SJSA1 (cell line): ENCODE data around the gene ZDHHC11. TPM values are rescaled to one million over a fixed set of nuclear protein-coding genes. Genes with fewer than 3 reads are reported as not detected.
"Not testable (repeated sequence)": the region's sequence is repeated elsewhere in the genome, so short reads cannot be mapped to it uniquely, and the experiment has no call there.

Source experiments
- DNase-seq, 2 experiments: peaks; one replicate each; pipeline ENCODE4 v3.0.0-alpha.2; 2015 to 2020; ENCODE audit warnings: low spot score in 2 of 2, low read depth in 1 of 2
- H3K27ac ChIP-seq: fragments of 250-450 bp; sonication (Bioruptor Pico); 2 replicates; pipeline ENCODE4 v1.5.1; 2020; ENCODE audit warnings: mild to moderate bottlenecking, moderate library complexity
- H3K27me3 ChIP-seq: fragments of 250-450 bp; sonication (Bioruptor Pico); replicated peaks from 2 replicates; pipeline ENCODE4 v1.5.1; 2020; ENCODE audit warnings: mild to moderate bottlenecking, moderate library complexity
- H3K36me3 ChIP-seq: fragments of 250-450 bp; sonication (Bioruptor Pico); 2 replicates; pipeline ENCODE4 v1.5.1; 2020; ENCODE audit warnings: mild to moderate bottlenecking
- H3K4me1 ChIP-seq: fragments of 250-450 bp; sonication (Bioruptor Pico); replicated peaks from 2 replicates; pipeline ENCODE4 v1.6.1; 2021; ENCODE audit warnings: mild to moderate bottlenecking
- H3K4me3 ChIP-seq: fragments of 250-450 bp; sonication (Bioruptor Pico); 2 replicates; pipeline ENCODE4 v1.5.1; 2020; ENCODE audit warnings: mild to moderate bottlenecking
- H3K9me3 ChIP-seq: fragments of 250-450 bp; sonication (Bioruptor Pico); replicated peaks from 2 replicates; pipeline ENCODE4 v1.5.1; 2020; ENCODE audit warnings: mild to moderate bottlenecking
- total RNA-seq: library from RNA; depleted of rRNA; stranded (reverse); fragments of >200 nt; shearing (Covaris generic); gene quantifications from 2 replicates; pipeline ENCODE4 v1.2.3, GENCODE V29; 2014; rRNA removed

Gene ZDHHC11
- total RNA-seq, 1 experiment from 2014 or later = 0.05 TPM

DNA sequence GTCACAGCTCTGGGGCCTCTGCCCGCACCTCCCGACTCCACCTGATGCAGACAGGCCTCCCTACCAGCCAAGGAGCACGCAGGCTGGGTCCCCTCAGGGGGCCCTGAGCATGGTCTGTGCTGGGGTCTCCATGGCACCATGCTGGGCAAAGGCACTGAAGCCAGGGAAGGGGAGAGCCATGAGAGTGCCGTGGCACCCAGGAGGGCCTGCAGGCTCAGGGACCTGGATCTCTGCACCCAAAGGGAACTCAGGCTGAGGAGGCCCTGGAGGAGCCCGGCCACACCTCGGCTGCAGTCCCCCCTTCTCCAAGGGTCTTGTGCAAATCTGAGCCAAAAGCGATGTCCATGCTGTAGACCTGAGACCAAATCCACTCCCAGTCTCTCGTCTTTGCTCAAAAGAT is 98.8 kb downstream of the ZDHHC11 start:
- H3K4me1 ChIP-seq, H3K36me3 ChIP-seq, H3K4me3 ChIP-seq, H3K27ac ChIP-seq, H3K9me3 ChIP-seq: not testable (repeated sequence)
- peak in 1 of 2 experiments; percentile 42 for DNase-seq
- peaks cover 17% of the 10 kb centered on the region for H3K27me3 ChIP-seq

DNA sequence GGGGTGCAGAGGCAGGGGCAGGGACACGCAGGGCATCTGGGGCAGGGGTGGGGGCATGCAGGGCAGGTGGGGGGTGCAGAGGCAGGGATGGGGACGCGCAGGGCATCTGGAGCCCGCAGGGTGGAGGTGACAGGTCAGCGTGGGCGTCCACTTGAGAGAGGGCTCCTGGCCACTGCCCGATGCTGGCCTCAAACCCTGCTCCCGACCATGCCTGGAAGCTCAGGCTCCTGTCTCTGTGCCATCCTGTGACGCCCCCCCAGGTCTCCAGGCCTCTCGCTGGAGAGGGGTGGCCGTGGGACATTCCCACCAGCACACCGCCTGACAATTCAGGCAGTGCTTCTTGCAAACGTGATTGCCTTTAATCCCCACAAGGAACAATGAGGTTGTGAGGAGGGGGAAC is 99.3 kb downstream of the ZDHHC11 start:
- H3K9me3 ChIP-seq = no peaks in the 10 kb centered on the region
- H3K4me1 ChIP-seq = no peaks in the 10 kb centered on the region
- H3K4me3 ChIP-seq = no peak overlapping the region
- no peaks in the 10 kb centered on the region for H3K36me3 ChIP-seq
- H3K27me3 ChIP-seq = peaks cover 16% of the 10 kb centered on the region
- H3K27ac ChIP-seq = no peak overlapping the region
- peak in 1 of 2 experiments; percentile 47 for DNase-seq

DNA sequence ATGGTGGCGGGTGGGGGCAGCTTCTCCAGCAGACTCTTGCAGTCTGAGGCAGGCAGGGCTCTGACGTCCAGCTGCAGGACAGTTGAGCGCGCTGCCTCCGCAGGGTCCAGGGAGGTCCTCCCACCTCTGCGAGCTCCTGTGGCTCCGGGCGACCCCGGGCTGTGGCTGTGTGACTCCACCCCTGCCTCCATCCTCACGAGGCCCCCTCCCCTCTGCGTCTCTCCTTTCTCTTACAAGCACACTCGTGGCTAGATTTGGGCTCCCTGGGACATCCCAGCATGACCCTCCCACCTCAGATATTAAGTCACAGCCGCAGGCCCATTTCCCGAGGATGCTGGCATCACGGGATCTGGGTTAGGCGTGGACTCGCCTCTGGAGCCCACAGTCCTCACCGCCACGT is 100.6 kb downstream of the ZDHHC11 start:
- peaks cover 18% of the 10 kb centered on the region for H3K27me3 ChIP-seq
- not testable (repeated sequence) for H3K4me1 ChIP-seq, H3K9me3 ChIP-seq, H3K36me3 ChIP-seq, H3K4me3 ChIP-seq, H3K27ac ChIP-seq
- peak in 1 of 2 experiments; percentile 53 for DNase-seq

DNA sequence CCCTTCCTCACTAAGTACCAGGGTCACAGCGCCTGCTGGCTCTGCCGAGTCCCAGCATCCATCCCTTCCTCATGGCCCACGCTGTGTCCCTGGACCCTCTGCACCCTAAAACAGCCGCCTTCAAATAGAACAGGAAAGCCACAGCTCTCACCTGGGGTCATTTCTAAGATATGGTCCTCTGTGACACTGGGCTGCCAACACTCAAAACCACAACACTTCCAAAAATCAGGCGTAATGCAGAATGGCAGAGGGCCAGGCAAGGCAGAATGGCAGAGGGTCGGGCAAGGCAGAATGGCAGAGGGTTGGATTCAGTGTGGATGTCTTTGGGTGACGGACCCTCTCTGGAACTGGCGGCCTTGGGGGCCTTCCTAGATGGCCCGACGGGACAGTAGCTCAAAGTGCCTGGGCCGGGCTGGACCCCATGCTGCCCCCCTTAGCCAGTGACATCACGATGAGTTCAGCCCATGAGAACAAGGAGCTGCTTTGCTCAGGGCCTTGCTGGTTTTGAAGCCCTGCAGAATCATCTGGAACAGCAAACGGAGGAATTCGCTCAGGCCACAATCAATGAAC is 101.6 kb downstream of the ZDHHC11 start:
- DNase-seq = peak in 1 of 2 experiments; percentile 57
- Histone ChIP-seq H3K27ac (no peak overlapping the region), H3K4me1 (no peaks in the 10 kb centered on the region), H3K4me3 (no peak overlapping the region), H3K27me3 (peaks cover 18% of the 10 kb centered on the region), H3K36me3 (no peaks in the 10 kb centered on the region), H3K9me3 (no peaks in the 10 kb centered on the region)

DNA sequence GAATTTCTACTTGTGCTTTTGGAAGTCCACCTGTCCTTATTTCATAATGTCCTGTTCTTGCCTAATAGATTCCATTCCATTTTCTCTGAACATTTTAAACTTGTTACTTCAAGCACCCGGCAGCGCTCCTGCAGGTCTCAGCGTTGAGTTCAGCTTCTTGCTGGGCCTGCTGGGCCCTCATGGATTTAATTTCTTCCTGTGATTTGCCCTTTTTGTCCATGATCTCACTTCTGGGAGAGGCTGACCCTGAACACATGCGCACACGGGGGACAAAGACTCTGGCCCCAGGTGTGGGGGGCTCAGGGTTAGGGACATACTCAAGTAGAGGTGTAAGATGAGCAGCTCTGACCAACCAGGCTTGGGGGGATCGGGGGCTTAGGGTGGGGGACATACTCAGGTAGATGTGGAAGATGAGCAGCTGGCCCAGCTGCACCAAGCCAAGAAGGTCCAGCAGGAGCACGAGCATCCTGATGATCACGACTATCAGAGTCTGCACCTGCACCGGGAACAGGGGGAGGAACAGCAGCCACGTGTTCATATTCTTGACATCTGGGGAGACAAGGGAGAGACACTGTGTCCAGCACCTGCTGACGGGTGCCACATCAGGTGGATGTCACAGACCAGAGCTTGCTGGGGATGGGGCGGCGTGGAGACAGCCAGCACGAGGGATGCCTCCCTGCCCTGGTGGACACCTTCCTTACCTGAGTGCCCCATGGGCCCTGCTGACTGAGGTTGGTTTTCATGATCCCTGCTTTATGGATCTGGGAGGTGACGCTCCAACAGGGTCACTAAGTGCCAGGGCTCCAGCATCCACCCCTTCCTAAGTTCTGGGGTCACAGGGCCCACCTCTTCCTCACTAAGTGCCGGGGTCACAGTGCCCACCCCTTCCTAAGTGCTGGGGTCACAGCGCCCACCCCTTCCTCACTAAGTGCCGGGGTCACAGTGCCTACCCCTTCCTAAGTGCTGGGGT is 102.5 kb downstream of the ZDHHC11 start:
- not testable (repeated sequence) for H3K4me1 ChIP-seq, H3K4me3 ChIP-seq, H3K27ac ChIP-seq, H3K9me3 ChIP-seq, H3K36me3 ChIP-seq
- peaks cover 18% of the 10 kb centered on the region for H3K27me3 ChIP-seq
- DNase-seq = peak in 1 of 2 experiments; percentile 54

DNA sequence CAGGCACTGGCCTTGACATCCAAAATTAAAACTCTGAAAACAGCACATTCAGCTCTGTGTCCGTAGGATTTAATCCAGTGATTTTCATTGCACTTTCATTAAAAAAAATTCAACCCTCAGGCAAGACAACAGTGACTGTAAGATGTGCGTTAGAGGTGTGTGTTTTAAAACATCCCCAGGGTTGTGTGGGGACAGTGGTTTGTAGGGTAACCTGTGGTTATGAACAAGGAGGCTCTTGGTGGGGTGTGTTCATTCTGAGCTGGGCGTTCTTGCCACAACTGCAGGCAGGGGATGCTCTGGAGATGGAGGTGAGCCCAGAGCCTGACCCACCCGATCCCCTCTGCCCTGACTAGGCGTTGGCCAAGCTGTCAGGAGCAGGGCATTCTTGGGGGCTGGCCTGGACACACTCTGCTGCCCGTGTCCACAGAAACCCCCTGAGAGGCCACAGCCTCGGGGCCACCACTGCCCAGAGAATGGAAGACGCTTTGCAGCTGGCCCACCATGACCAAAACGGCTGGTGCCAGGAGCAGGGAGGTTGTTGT is 103.4 kb downstream of the ZDHHC11 start:
- not testable (repeated sequence) for H3K4me3 ChIP-seq, H3K36me3 ChIP-seq, H3K9me3 ChIP-seq, H3K27ac ChIP-seq, H3K4me1 ChIP-seq
- peak in 1 of 2 experiments; percentile 45 for DNase-seq
- H3K27me3 ChIP-seq = peaks cover 22% of the 10 kb centered on the region

DNA sequence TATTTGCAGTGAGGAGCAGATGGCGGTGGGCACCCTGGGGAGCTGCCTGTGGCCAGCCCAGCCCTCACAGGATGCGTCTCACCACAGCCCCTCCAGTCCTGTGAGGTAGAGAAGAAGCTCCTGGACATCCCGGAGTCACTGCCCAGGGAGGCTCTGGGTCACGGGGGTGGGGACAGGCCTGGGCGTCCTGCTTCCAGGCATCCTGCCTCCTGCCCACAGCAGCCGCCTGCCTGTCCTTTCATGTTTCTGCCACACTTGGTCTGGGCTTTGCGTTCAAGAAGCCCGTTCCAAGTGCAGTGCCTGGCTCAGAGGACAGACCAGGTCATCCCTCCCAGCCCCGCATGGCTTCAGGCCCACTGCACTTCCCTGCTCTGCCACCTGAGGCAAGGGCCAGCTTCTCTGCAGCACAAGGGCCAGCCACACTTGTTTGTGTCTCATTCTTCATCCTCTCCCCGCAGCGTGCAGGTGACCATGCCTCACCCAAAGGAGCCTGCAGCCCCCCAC is 104.5 kb downstream of the ZDHHC11 start:
- no peaks in the 10 kb centered on the region for H3K4me1 ChIP-seq
- peak in 1 of 2 experiments; percentile 61 for DNase-seq
- H3K4me3 ChIP-seq = no peak overlapping the region
- no peak overlapping the region for H3K27ac ChIP-seq
- no peaks in the 10 kb centered on the region for H3K9me3 ChIP-seq
- no peaks in the 10 kb centered on the region for H3K36me3 ChIP-seq
- peaks cover 22% of the 10 kb centered on the region for H3K27me3 ChIP-seq

Other genes with a start within 250 kb of the ZDHHC11 start
- gene CEP72, start 238.6 kb downstream of the ZDHHC11 start, total RNA-seq = 5.7 and 8.2 TPM in 2 replicates
- not detected in 2 replicates for gene TPPP, start 157.6 kb downstream of the ZDHHC11 start, total RNA-seq
- gene ZDHHC11B, start 66.3 kb downstream of the ZDHHC11 start, total RNA-seq = not detected in 2 replicates
- 71.5 and 77.6 TPM in 2 replicates for gene BRD9, start 41.8 kb upstream of the ZDHHC11 start, total RNA-seq
- gene TRIP13, start 41.9 kb upstream of the ZDHHC11 start, total RNA-seq = 108 TPM in 2 replicates
- gene NKD2, start 157.8 kb upstream of the ZDHHC11 start, total RNA-seq = 0.37 TPM in 1 of 2 replicates, not detected in the other